ENCODE results near the gene EP400.

Gene EP400

DNA sequence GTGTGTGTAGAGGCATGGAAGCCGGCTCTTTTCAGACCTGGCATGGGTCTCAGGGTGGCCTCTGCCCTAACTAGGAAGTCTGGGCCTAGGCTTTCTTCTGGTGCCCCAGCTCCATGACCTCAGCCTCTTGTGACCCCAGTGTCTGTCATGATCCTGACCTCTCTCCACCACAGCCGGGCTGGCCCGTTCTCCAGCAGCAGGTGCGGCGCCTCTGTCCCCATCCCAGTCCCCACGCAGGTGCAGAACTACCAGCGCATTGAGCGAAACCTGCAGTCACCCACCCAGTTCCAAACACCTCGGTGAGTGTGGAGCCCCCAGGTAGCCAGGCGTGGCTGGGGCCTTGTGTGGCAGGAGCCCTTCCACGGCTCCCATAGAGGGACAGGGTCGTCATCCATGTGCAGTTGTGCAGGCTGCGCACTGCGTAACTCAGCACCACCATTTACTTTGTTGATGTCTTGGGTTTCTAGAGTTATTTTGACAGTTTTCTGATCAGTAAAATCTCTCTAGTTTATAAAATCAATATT lies 35.5 kb upstream of the EP400 start:
- DNase-seq (ENCODE audit: low spot score), result no peak
- TF ChIP-seq CTCF (IDR thresholded peaks at IDR 0.05; ENCODE audit: extremely low read depth, insufficient read depth, missing control alignments), result no peak
- in situ Hi-C loops (cut with MboI; ENCODE audit: low pct_unique_long_range_greater_than_20kb, low sequenced_read_pairs, unreplicated experiment), result no loop called here

DNA sequence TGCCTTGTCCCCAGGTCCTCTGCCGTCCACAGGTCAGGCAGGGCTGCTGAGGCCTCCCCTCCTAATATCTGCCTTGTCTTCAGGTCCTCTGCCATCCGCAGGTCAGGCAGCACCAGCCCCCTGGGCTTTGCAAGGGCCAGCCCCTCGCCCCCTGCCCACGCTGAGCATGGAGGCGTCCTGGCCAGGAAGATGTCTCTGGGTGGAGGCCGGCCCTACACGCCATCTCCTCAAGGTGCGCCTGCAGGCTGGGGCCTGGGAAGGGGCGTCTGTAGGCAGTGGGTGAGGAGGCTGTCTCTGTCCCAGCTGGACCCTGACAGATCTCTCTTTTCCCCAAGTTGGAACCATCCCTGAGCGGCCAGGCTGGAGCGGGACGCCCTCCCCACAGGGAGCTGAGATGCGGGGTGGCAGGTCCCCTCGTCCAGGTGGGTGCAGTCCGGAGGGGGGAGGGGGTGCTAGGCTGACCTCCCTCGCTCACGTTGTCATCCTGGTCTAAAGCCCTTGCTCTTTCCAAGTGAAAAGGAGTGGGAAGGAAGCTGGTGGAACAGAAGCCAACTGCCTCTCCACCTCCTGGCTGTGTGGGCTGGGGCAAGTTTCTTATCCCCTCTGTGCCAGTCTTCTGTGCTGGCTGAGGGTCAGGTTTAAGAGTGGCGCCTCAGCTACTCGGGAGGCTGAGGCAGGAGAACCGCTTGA lies 34.6 kb upstream of the EP400 start:
- DNase-seq (ENCODE audit: low spot score), result no peak
- no peak for TF ChIP-seq CTCF (IDR thresholded peaks at IDR 0.05; ENCODE audit: extremely low read depth, insufficient read depth, missing control alignments)
- in situ Hi-C loops (cut with MboI; ENCODE audit: low pct_unique_long_range_greater_than_20kb, low sequenced_read_pairs, unreplicated experiment), result no loop called here

DNA sequence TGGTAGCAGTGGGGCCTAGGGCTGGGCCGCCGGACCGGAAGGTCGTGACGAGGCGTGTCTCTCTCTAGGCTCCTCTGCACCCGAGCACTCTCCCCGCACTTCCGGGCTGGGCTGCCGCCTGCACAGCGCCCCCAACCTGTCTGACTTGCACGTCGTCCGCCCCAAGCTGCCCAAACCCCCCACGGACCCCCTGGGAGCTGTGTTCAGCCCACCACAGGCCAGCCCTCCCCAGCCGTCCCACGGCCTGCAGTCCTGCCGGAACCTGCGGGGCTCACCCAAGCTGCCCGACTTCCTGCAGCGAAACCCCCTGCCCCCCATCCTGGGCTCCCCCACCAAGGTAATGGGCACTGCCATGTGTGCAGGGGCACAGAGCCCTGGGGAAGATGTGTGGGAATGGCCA lies 33.9 kb upstream of the EP400 start:
- no peak for TF ChIP-seq CTCF (IDR thresholded peaks at IDR 0.05; ENCODE audit: extremely low read depth, insufficient read depth, missing control alignments)
- DNase-seq (ENCODE audit: low spot score), result no peak
- in situ Hi-C loops (cut with MboI; ENCODE audit: low pct_unique_long_range_greater_than_20kb, low sequenced_read_pairs, unreplicated experiment), result no loop called here

- DNase-seq (ENCODE audit: low spot score), result no peak
- no peak for TF ChIP-seq CTCF (IDR thresholded peaks at IDR 0.05; ENCODE audit: extremely low read depth, insufficient read depth, missing control alignments)
- in situ Hi-C loops (cut with MboI; ENCODE audit: low pct_unique_long_range_greater_than_20kb, low sequenced_read_pairs, unreplicated experiment), result no loop called here
These were observed 33.2 kb upstream of the EP400 start for GRCh38 chr12:131916306-131917138.

GRCh38 chr12:131917139-131917710 lies 32.5 kb upstream of the EP400 start:
- in situ Hi-C loops (cut with MboI; ENCODE audit: low pct_unique_long_range_greater_than_20kb, low sequenced_read_pairs, unreplicated experiment), result no loop called here
- DNase-seq (ENCODE audit: low spot score), result no peak
- TF ChIP-seq CTCF (IDR thresholded peaks at IDR 0.05; ENCODE audit: extremely low read depth, insufficient read depth, missing control alignments), result no peak

- no peak for DNase-seq (ENCODE audit: low spot score)
- TF ChIP-seq CTCF (IDR thresholded peaks at IDR 0.05; ENCODE audit: extremely low read depth, insufficient read depth, missing control alignments), result no peak
- in situ Hi-C loops (cut with MboI; ENCODE audit: low pct_unique_long_range_greater_than_20kb, low sequenced_read_pairs, unreplicated experiment), result no loop called here
These were observed 31.9 kb upstream of the EP400 start for GRCh38 chr12:131917711-131918306.
